H1 (cell line): ENCODE data around the gene CLPTM1L. TPM values are rescaled to one million over a fixed set of nuclear protein-coding genes. Genes with fewer than 3 reads are reported as not detected.

ENCODE experiments used
- CTCF ChIA-PET: fragments of 300-600 bp; sonication (Branson Sonifier 250); formaldehyde crosslinking; loops from one replicate; lab custom pipeline; 2021; ENCODE audit not compliant: partially characterized antibody; lab: Charles Lee
- POLR2A ChIA-PET: fragments of 300-600 bp; sonication (Branson Sonifier 250); formaldehyde crosslinking; loops from one replicate; lab custom pipeline; 2021; ENCODE audit warnings: inconsistent platforms; ENCODE audit not compliant: partially characterized antibody; lab: Charles Lee
- DNase-seq, 2 experiments: peaks; one replicate each; pipeline versions ENCODE4 v3.0.0 to v3.0.0-alpha.2; 2010 to 2022; ENCODE audit warnings: low spot score in 2 of 2, low read depth in 1 of 2, mixed read lengths in 1 of 2
- FAIRE-seq: peaks from 2 replicates; lab custom pipeline; 2011; peaks lifted over from hg19 to GRCh38; lab: Jason Lieb, UNC
- H2AFZ ChIP-seq: 2 replicates; pipeline ENCODE4 v1.8.1; 2012; ENCODE audit warnings: low read length, inconsistent platforms
- H2AK5ac ChIP-seq: 2 replicates; pipeline ENCODE4 v1.6.1; 2013; ENCODE audit warnings: low read depth, low read length
- H2BK120ac ChIP-seq: replicated peaks from 2 replicates; pipeline ENCODE3; 2013; ENCODE audit warnings: low read depth, low read length, inconsistent platforms
- H2BK12ac ChIP-seq: 2 replicates; pipeline ENCODE4 v1.6.1; 2013; ENCODE audit warnings: low read depth, low read length
- H2BK15ac ChIP-seq: 2 replicates; pipeline ENCODE4 v1.6.1; 2013; ENCODE audit warnings: low read length
- H2BK20ac ChIP-seq: 2 replicates; pipeline ENCODE4 v1.6.1; 2013; ENCODE audit warnings: low read length
- H2BK5ac ChIP-seq: 2 replicates; pipeline ENCODE4 v1.6.1; 2013; ENCODE audit warnings: low read depth, low read length
- H3K14ac ChIP-seq: 2 replicates; pipeline ENCODE4 v1.6.1; 2013; ENCODE audit warnings: inconsistent platforms; ENCODE audit not compliant: insufficient read length
- H3K18ac ChIP-seq: 2 replicates; pipeline ENCODE4 v1.6.1; 2013; ENCODE audit warnings: low read length; ENCODE audit errors: extremely low read depth
- H3K23ac ChIP-seq: 2 replicates; pipeline ENCODE4 v1.6.1; 2013; ENCODE audit warnings: inconsistent platforms; ENCODE audit not compliant: insufficient read length
- H3K23me2 ChIP-seq: 2 replicates; pipeline ENCODE4 v1.6.1; 2013; ENCODE audit warnings: low read depth, low read length
- H3K27ac ChIP-seq: 2 replicates; pipeline ENCODE4 v1.6.1; 2011; ENCODE audit warnings: low read depth, low read length, inconsistent platforms
- H3K27me3 ChIP-seq, 4 experiments: replicated peaks in 1 of 4; 1 replicate in 1 of 4; 2 replicates in 3 of 4; pipeline versions ENCODE4 v1.6.1 to v1.8.1; 2011 to 2013; ENCODE audit warnings: low read length in 3 of 4, mild to moderate bottlenecking in 3 of 4, inconsistent platforms in 2 of 4, mixed read lengths in 2 of 4, moderate library complexity in 1 of 4; ENCODE audit not compliant: control insufficient read depth in 3 of 4, insufficient read depth in 3 of 4; ENCODE audit errors: extremely low read depth in 1 of 4
- H3K36me3 ChIP-seq, 4 experiments: 2 replicates each; pipeline versions ENCODE4 v1.6.1 to v1.8.1; 2011 to 2013; ENCODE audit warnings: mild to moderate bottlenecking in 4 of 4, low read length in 3 of 4, moderate library complexity in 2 of 4, control low read depth in 1 of 4, inconsistent platforms in 1 of 4; ENCODE audit not compliant: insufficient read depth in 4 of 4, control insufficient read depth in 2 of 4
- H3K4ac ChIP-seq: replicated peaks from 2 replicates; pipeline ENCODE3; 2013; ENCODE audit warnings: low read length, low read depth, mixed read lengths, inconsistent platforms; ENCODE audit not compliant: insufficient read length
- H3K4me1 ChIP-seq, 4 experiments: replicated peaks in 1 of 4; 1 replicate in 1 of 4; 2 replicates in 3 of 4; pipeline versions ENCODE4 v1.6.1 to v1.8.1; 2011 to 2013; ENCODE audit warnings: low read length in 3 of 4, inconsistent platforms in 2 of 4, mixed read lengths in 1 of 4; ENCODE audit not compliant: insufficient read depth in 4 of 4, control insufficient read depth in 3 of 4
- H3K4me2 ChIP-seq, 2 experiments: 2 replicates each; pipeline versions ENCODE4 v1.6.1 to v1.8.1; 2011 to 2013; ENCODE audit warnings: low read depth in 2 of 2, low read length in 2 of 2, control low read depth in 1 of 2, inconsistent platforms in 1 of 2, mild to moderate bottlenecking in 1 of 2; ENCODE audit not compliant: insufficient read depth in 1 of 2
- H3K4me3 ChIP-seq, 4 experiments: fragments of 200-600, 300-600 bp in 1 of 4; sonication (generic), shearing (Covaris generic), sonication (Bioruptor Twin) in 1 of 4; 2 replicates each; pipeline versions ENCODE4 v1.5.1 to v1.8.1; 2011 to 2016; ENCODE audit warnings: low read length in 4 of 4, low read depth in 3 of 4, control low read depth in 2 of 4, inconsistent platforms in 2 of 4, mild to moderate bottlenecking in 2 of 4, mixed read lengths in 1 of 4, moderate library complexity in 1 of 4; ENCODE audit not compliant: insufficient read depth in 2 of 4; ENCODE audit errors: extremely low read depth in 1 of 4
- H3K56ac ChIP-seq: replicated peaks from 2 replicates; pipeline ENCODE3; 2013; ENCODE audit warnings: low read depth, mild to moderate bottlenecking, mixed read lengths, low read length, inconsistent platforms; ENCODE audit not compliant: insufficient read length
- H3K79me1 ChIP-seq: 2 replicates; pipeline ENCODE4 v1.6.1; 2013; ENCODE audit warnings: low read depth, low read length, control low read depth
- H3K79me2 ChIP-seq, 2 experiments: 2 replicates each; pipeline versions ENCODE4 v1.6.1 to v1.8.1; 2012 to 2013; ENCODE audit warnings: low read length in 2 of 2, mild to moderate bottlenecking in 2 of 2, inconsistent platforms in 1 of 2; ENCODE audit not compliant: insufficient read depth in 2 of 2, control insufficient read depth in 1 of 2
- H3K9ac ChIP-seq, 4 experiments: replicated peaks in 1 of 4; 1 replicate in 1 of 4; 2 replicates in 3 of 4; pipeline versions ENCODE4 v1.6.1 to v1.8.1; 2011 to 2013; ENCODE audit warnings: low read depth in 3 of 4, low read length in 3 of 4, control low read depth in 2 of 4, mild to moderate bottlenecking in 2 of 4, moderate library complexity in 2 of 4, inconsistent platforms in 1 of 4; ENCODE audit errors: extremely low read depth in 1 of 4
- H3K9me3 ChIP-seq, 2 experiments: 2 replicates each; pipeline versions ENCODE4 v1.6.1 to v1.8.1; 2012 to 2013; ENCODE audit warnings: mild to moderate bottlenecking in 2 of 2, moderate library complexity in 2 of 2, control low read depth in 1 of 2, inconsistent platforms in 1 of 2, low read depth in 1 of 2, low read length in 1 of 2, mixed read lengths in 1 of 2; ENCODE audit not compliant: insufficient read depth in 2 of 2
- H4K20me1 ChIP-seq, 2 experiments: replicated peaks in 1 of 2; 2 replicates each; pipeline versions ENCODE3 to v1.8.1; 2011 to 2013; ENCODE audit warnings: inconsistent platforms in 2 of 2, low read length in 2 of 2, mild to moderate bottlenecking in 1 of 2; ENCODE audit not compliant: insufficient read depth in 2 of 2, control insufficient read depth in 1 of 2
- H4K5ac ChIP-seq: 2 replicates; pipeline ENCODE4 v1.6.1; 2013; ENCODE audit warnings: low read length, low read depth, mixed read lengths, inconsistent platforms; ENCODE audit not compliant: insufficient read length
- H4K8ac ChIP-seq: 2 replicates; pipeline ENCODE4 v1.8.0; 2013; ENCODE audit warnings: mild to moderate bottlenecking, moderate library complexity, low read length, inconsistent platforms; ENCODE audit not compliant: insufficient read depth; ENCODE audit errors: extremely low read depth
- H4K91ac ChIP-seq: replicated peaks from 2 replicates; pipeline ENCODE3; 2013; ENCODE audit warnings: low read length, mixed read lengths, inconsistent platforms; ENCODE audit not compliant: insufficient read length
- EP300 ChIP-seq, 2 experiments: IDR thresholded peaks; 1 replicate in 1 of 2; 2 replicates in 1 of 2; pipeline ENCODE4 v1.6.1; 2011 to 2012; ENCODE audit warnings: low read depth in 2 of 2, low read length in 2 of 2, mild to moderate bottlenecking in 2 of 2, borderline replicate concordance in 1 of 2, inconsistent platforms in 1 of 2, moderate library complexity in 1 of 2
- MAX ChIP-seq: IDR thresholded peaks from 2 replicates; pipeline ENCODE4 v1.6.1; 2012; ENCODE audit warnings: inconsistent platforms
- POU5F1 ChIP-seq: IDR thresholded peaks from 2 replicates; pipeline ENCODE4 v1.6.1; 2011; ENCODE audit warnings: low read depth, mild to moderate bottlenecking, low read length, moderate library complexity
- RXRA ChIP-seq: IDR thresholded peaks from 2 replicates; pipeline ENCODE4 v1.6.1; 2011; ENCODE audit warnings: low read depth, mild to moderate bottlenecking, low read length, moderate library complexity; ENCODE audit not compliant: insufficient read depth
- SIX5 ChIP-seq: IDR thresholded peaks from 2 replicates; pipeline ENCODE4 v1.6.1; 2011; ENCODE audit warnings: mild to moderate bottlenecking, low read depth, low read length
- SP1 ChIP-seq: IDR thresholded peaks from 2 replicates; pipeline ENCODE4 v1.6.1; 2011; ENCODE audit warnings: low read depth, low read length
- TAF1 ChIP-seq: IDR thresholded peaks from 2 replicates; pipeline ENCODE4 v1.6.1; 2011; ENCODE audit warnings: mild to moderate bottlenecking, low read depth, low read length
- WGBS, 2 experiments: shearing (Covaris generic) in 1 of 2; methylation state at CpG; one replicate each; pipeline versions ENCODE4 v1.1.6 to v1.1.7; 2013 to 2015; ENCODE audit warnings: low lambda C conversion rate in 2 of 2, mixed read lengths in 2 of 2, inconsistent platforms in 1 of 2, low coverage in 1 of 2, missing lambda C conversion rate in 1 of 2; ENCODE audit not compliant: insufficient replicate concordance in 2 of 2, insufficient coverage in 1 of 2, insufficient read length in 1 of 2; ENCODE audit errors: extremely low coverage in 1 of 2, missing lambda C conversion rate in 1 of 2; 5-methylcytosine and 5-hydroxymethylcytosine counted together
- polyA plus RNA-seq, 7 experiments: library from polyadenylated mRNA; depleted of rRNA in 3 of 7; stranded (reverse) in 5 of 7; unstranded in 2 of 7; fragments of >200 nt in 5 of 7; fragments of 200-250 nt in 2 of 7; gene quantifications; 1 replicate in 5 of 7; 2 replicates in 1 of 7; 4 replicates in 1 of 7; pipeline versions ENCODE4 v1.2.1 to v1.2.3, GENCODE V29; 2011 to 2013; ENCODE audit warnings: missing spikeins in 2 of 7, mixed read lengths in 2 of 7
- total RNA-seq: library from RNA; stranded (reverse); fragmentation: NEBNext Ultra II Directional; extraction: Animal tissue kit (Norgen Biotek cat#: 25700); gene quantifications from 2 replicates; pipeline ENCODE4 v1.2.1, GENCODE V29; 2021

CLPTM1L gene
- total and polyA plus RNA-seq, 2 of the 8 experiments (the other 6 are each of a cell fraction or from before 2014, with no cell fraction given), result 102 to 119 TPM

GRCh38 chr5:1318659-1319251 lies 26.1 kb downstream of the CLPTM1L start:
- DNase-seq, result no peak
- Histone ChIP-seq H3K4ac (no peak overlapping the region), H4K91ac (no peak overlapping the region), H3K23ac (no peak overlapping the region), H2AFZ (no peak overlapping the region), H3K9me3 (no peaks in the 10 kb centered on the region), H2BK120ac (no peak overlapping the region), H3K14ac (no peak overlapping the region), H2AK5ac (no peak overlapping the region), H2BK12ac (no peak overlapping the region), H3K4me3 (no peak overlapping the region), H2BK20ac (no peak overlapping the region), H3K79me2 (no peaks in the 10 kb centered on the region), H2BK15ac (no peak overlapping the region), H3K9ac (no peak overlapping the region), H3K18ac (no peak overlapping the region), H4K20me1 (peaks cover 0 to 3% of the 10 kb centered on the region in 2 experiments), H4K8ac (no peak overlapping the region), H3K27ac (no peak overlapping the region), H3K4me2 (no peak overlapping the region), H3K56ac (no peak overlapping the region), H3K23me2 (no peaks in the 10 kb centered on the region; the same call in 1 of the 2 replicates), H3K36me3 (peaks cover 8 to 52% (median 35%) of the 10 kb centered on the region in 4 experiments), H3K4me1 (peaks cover 11 to 17% (median 14%) of the 10 kb centered on the region in 4 experiments), H3K79me1 (no peaks in the 10 kb centered on the region), H2BK5ac (no peak overlapping the region; the same call in 1 of the 2 replicates), H4K5ac (no peak overlapping the region), H3K27me3 (no peaks in the 10 kb centered on the region)
- no peak for FAIRE-seq
- WGBS, 2 experiments, result 94% methylated on average over 29 of the region's 29 CpGs; no CpG with 5 or more reads in 1 of the 2 experiments
- CTCF ChIA-PET, result interaction anchor here (0.6 to 3.4 kb wide), 4 partner anchors 8 to 326 kb away, joined by 3 to 12 read pairs (median 6); no protein-coding TSS in a partner anchor
- no peak for TF ChIP-seq RXRA
- TF ChIP-seq MAX, result no peak
- TF ChIP-seq POU5F1, result no peak
- no peak for TF ChIP-seq EP300 (IDR thresholded peaks at IDR 0.05; ENCODE audit: borderline replicate concordance in 1 of 2, low read depth in 2 of 2, low read length in 2 of 2)
- TF ChIP-seq SIX5, result no peak
- no peak for TF ChIP-seq SP1
- TF ChIP-seq TAF1, result no peak
- POLR2A ChIA-PET, result interaction anchor here (1.0 to 2.6 kb wide), 5 partner anchors 9 to 24 kb away, joined by 3 to 15 read pairs (median 6); partner anchors contain the start of gene TERT
